ENCODE results near the gene ARSB. TPM values are rescaled to one million over a fixed set of nuclear protein-coding genes. Genes with fewer than 3 reads are reported as not detected.

ARSB gene
- total RNA-seq, 1 donor from 2014 or later: 9.7 TPM

GRCh38 chr5:78823196-78823595 lies 161.9 kb downstream of the ARSB start:
- intact Hi-C loops (cut with DNase I): no loop called here
- ATAC-seq (ENCODE audit: poor library complexity) (no peak), DNase-seq (no peak)

- intact Hi-C loops (cut with DNase I): no loop called here
- DNase-seq (no peak), ATAC-seq (ENCODE audit: poor library complexity) (no peak)
Measured at GRCh38 chr5:78821536-78822021, 163.5 kb downstream of the ARSB start.

- no peak for DNase-seq
- intact Hi-C loops (cut with DNase I): no loop called here
- ATAC-seq (ENCODE audit: poor library complexity): no peak
Measured at GRCh38 chr5:78819707-78820106, 165.4 kb downstream of the ARSB start.

- ATAC-seq (ENCODE audit: poor library complexity) (no peak), DNase-seq (no peak)
- intact Hi-C loops (cut with DNase I): no loop called here
Measured at GRCh38 chr5:78819166-78819565, 165.9 kb downstream of the ARSB start.

DNA sequence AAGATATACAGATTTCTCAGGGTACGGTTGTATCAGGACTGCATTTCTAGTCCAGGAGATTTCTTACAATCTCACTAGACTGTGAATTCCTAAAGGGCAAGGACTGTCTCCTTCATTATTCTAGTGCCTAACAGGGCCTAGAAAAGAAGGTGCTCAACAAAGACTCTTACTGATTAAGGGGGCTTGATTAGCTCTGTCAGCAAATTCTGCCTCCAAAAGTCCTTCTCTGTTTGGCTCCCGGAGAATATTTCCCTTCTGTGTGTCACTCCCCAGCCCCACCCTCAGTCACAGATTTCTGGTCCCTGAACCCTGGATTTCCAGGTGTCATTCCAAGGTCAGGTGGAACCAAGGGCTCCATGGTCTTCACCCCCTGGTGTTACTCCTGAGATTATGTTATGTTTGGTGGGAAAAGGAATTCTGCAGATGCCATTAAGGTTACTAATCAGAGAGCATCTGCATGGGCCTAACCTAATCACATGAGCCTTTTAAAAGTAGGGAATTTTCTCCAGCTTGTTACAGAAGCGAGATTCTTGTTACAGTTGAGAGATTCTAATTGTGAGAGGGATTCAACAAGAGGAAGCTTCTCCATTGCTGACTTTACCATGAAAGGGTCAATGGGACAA lies 168.9 kb downstream of the ARSB start:
- DNase-seq (no peak), ATAC-seq (ENCODE audit: poor library complexity) (no peak)
- intact Hi-C loops (cut with DNase I): no loop called here

DNA sequence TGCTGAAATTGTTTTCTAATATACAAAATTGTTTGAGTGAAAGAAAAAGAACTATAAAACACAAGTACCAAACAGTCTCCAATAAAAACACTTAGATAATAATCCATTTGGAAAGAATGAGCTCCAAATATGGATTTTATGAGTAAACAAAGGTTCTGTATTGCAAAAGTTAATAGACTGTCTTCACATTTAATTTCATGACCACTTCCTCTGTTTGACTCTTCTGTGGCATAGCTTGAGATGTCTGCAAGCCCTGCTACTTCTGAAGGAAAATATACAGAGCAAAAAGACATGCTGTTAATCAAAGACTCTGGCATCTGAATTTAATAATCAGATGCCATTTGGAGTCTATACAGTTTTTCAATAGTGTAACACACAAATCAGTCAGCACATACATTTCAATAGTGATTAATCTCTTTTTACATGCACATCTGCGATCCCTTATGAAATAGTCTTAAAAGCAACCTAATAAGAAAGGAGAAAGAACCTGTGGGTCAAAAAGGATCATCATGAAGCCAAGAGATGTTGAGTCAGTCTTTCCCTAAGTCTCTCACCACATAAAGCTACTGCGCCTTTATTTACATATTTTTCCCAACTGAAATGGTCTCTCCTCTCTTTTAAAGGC lies 171.1 kb downstream of the ARSB start:
- ATAC-seq (ENCODE audit: poor library complexity): no peak
- no peak for DNase-seq
- intact Hi-C loops (cut with DNase I): no loop called here

DNA sequence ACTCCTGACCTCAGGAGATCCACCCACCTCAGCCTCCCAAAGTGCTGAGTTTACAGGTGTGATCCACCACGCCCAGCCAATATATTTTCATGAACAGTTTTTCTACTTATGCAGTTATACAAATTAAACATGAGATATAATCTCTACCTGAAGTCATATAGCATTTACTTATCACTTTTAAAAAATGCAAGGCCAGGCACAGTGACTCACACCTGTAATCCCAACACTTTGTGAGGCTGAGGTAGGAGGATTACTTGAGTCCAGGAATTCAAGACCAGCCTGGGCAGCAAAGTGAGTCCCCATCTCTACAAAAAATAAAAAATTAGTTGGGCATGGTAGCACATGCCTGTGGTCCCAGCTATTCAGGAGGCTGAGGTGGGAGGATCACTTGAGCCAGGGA lies 171.8 kb downstream of the ARSB start:
- ATAC-seq (ENCODE audit: poor library complexity): no peak

GRCh38 chr5:78811866-78812265 lies 173.2 kb downstream of the ARSB start:
- ATAC-seq (ENCODE audit: poor library complexity) (no peak), DNase-seq (no peak)
- intact Hi-C loops (cut with DNase I): no loop called here

More for the DNA sequence above, 171.8 kb downstream of the ARSB start:
- intact Hi-C loops (cut with DNase I): no loop called here
- DNase-seq: no peak

- intact Hi-C loops (cut with DNase I): no loop called here
- ATAC-seq (ENCODE audit: poor library complexity) (no peak), DNase-seq (no peak)
Measured at GRCh38 chr5:78811121-78811817, 173.8 kb downstream of the ARSB start.

GRCh38 chr5:78810098-78810920 lies 174.8 kb downstream of the ARSB start:
- intact Hi-C loops (cut with DNase I): no loop called here
- DNase-seq: no peak
- peak; percentile 58 for ATAC-seq (ENCODE audit: poor library complexity)

DNA sequence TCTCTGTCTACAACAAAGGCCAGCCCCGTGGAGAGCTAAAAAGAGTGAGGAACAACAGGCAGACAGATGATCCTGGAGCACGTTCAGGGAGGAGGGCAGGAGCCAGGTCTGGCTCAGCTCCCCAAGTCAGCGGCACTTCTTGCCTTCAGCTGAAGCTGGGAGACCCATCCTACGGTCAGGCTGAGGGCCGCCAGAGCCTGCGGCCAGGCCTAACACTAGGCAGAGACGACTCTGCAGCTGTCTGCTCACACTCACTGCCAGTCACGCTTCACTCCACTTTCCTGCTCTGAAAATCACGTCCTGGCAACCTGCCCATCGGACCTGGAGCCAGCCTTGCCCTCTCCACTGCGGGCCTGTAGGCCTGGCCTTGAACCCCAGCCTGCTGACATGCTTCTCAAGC lies 175.7 kb downstream of the ARSB start:
- ATAC-seq (ENCODE audit: poor library complexity): peak; percentile 53
- intact Hi-C loops (cut with DNase I): no loop called here
- no peak for DNase-seq

GRCh38 chr5:78808818-78809217 lies 176.3 kb downstream of the ARSB start:
- ATAC-seq (ENCODE audit: poor library complexity) (no peak), DNase-seq (no peak)
- intact Hi-C loops (cut with DNase I): no loop called here

DNA sequence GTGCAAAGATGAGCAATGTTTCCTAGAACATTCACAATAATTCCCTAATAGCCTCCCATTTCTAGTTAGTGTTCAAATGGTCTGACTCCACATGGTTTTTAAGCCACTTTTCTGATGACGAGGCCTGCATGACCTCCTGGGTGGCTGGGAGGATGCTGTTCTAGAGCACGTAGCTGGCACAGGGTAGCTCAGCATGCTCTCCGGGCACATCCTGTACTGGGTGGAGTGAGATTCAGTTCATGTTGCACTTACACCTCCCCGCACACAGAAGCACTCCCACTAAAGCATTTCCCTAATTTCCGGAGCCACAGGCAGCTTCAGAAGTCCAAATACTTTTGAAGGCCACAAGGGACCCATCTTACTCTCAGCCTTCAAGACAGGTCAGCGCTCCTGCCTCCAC lies 176.7 kb downstream of the ARSB start:
- ATAC-seq (ENCODE audit: poor library complexity) (peak; percentile 23), DNase-seq (no peak)
- intact Hi-C loops (cut with DNase I): no loop called here

DNA sequence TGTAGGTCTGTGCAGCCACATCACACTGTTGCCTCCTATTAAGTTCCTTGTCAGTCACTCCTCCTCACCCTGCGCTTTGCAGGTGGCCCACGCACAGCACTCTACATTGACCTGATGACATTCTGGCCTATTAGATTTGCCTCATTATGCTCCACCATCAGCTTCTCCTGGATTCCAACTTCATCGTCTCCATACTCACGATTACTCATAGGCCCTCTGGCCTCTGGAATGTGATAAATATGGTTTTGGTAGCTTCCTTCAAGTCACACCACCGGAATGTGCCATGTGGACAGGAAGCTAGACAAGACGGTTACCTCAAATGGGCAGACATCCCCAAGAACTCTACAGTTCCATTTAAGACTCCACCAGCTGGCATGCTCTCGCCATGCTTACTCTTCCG lies 178.6 kb downstream of the ARSB start:
- intact Hi-C loops (cut with DNase I): no loop called here
- DNase-seq (no peak), ATAC-seq (ENCODE audit: poor library complexity) (no peak)

DNA sequence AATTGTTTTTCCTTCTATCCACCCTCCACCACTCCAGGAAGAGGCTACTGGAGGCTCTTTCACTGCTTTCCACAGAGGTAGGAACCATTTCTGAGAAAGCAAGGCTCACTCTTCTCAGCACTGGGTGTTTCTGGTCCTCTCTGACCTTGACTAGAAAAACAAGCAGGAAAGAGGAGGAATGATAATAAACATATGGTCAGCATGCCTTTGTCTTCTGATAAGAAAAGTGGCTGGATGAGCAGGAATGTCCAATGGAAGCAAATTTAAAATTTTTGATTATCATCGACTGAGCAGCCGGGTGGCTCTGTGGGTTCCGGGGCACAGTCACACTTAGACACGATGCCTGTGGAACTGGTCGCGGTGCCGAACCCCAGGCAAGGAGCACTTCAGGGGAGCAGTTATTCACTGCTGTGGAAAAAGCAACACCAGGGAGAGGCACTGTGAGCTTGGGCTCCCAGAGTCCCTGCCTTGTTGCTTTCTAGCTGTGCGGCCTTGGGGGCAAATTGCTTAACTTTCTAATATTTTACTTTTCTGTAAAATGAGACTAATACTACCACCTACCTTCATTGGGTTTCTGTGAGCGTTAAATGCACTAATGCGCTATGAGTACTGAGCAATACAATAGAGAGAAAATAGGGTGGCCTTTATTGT lies 179.5 kb downstream of the ARSB start:
- DNase-seq (no peak), ATAC-seq (ENCODE audit: poor library complexity) (no peak)
- intact Hi-C loops (cut with DNase I): no loop called here

GRCh38 chr5:78804995-78805394 lies 180.1 kb downstream of the ARSB start:
- no peak for ATAC-seq (ENCODE audit: poor library complexity)
- intact Hi-C loops (cut with DNase I): no loop called here

DNA sequence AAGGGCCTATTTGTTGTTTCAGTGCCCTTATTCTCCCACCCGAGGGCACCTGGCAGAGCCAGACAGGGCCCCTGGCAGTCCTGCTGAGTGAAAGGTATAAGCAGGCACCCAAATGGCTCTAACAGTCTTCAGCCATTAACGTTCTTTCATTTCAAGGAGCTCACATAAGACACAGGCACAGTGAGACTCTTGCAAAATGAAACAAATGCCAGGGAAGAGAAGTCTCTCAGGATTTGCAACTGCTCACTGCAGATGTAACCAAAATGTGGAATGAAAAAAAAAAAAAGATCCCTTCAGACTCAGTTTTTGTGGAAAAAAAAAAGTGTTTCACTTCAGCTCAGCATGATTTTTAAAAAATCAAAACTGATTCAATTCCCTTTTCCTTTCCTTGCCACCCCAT lies 181.2 kb downstream of the ARSB start:
- DNase-seq (no peak), ATAC-seq (ENCODE audit: poor library complexity) (peak; percentile 32)
- intact Hi-C loops (cut with DNase I): no loop called here

More at GRCh38 chr5:78804995-78805394, 180.1 kb downstream of the ARSB start:
- DNase-seq: no peak

DNA sequence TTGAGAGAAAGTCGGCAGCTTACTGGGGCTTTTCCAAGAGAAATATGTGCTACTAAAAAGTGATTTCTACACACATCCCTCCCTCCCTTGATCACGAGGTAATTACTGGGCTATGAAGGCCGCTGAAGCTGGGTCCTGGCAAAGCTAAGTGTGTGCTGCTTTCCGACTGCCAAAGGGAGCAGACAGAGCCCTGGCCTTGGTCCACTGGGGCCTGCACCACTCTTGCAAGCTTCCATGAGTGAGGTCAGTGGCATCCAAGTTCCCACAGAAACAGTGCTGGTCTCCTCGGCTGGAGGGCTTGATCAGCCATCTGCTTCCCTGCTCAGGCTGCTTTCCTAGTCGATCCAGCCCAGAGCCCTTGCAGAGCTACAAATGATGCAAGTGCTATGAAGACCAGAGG lies 181.8 kb downstream of the ARSB start:
- DNase-seq: peak; percentile 88
- peak; percentile 91 for ATAC-seq (ENCODE audit: poor library complexity)
- intact Hi-C loops (cut with DNase I): no loop called here

GRCh38 chr5:78801413-78801812 lies 183.7 kb downstream of the ARSB start:
- intact Hi-C loops (cut with DNase I): no loop called here
- ATAC-seq (ENCODE audit: poor library complexity): no peak
- no peak for DNase-seq

Measured in Right ventricle myocardium superior (tissue), 1 donor.